Measurements from ENCODE around the gene PSMA7.

DNA sequence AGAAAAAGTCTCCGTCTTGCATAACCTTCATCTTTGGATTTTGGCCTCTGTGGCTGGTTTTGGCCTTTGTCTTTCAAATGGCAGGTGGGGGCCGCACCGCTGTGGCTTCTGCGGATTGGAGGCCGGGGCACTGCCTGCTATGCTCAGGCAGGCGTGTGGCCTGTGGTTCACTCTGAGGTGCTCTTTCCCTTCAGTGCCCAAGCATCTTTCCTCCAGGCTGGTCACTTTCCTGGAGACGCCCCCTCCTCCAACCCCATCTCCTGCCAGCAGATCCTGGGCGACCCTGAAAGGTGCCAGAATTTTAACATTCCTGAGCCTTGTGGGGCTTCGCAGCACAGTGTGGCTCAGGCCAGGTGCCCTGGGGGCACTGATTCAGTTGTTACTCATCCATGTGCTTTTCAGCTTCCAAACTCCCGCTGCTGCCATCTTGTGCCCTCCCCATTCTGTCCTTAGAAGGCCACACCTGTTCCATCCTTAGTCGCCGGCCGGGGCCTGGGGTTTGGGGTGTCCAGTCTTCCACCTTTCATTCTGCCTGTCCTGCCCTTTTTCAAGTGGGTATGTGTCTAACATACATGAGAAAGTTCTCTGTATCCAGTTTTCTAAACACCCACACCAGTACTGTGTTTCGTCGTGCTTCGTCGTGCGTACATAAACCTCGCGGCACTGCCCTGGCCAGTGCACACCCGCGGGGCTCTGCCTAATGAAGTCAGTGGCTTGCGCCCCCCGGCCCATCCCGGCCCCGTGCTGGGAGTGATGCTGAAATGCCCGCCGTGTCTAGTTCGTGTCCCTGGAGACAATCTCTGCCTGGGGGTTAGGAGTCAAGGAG is 12.4 kb upstream of the PSMA7 start:
- TF ChIP-seq, protein P1, sequence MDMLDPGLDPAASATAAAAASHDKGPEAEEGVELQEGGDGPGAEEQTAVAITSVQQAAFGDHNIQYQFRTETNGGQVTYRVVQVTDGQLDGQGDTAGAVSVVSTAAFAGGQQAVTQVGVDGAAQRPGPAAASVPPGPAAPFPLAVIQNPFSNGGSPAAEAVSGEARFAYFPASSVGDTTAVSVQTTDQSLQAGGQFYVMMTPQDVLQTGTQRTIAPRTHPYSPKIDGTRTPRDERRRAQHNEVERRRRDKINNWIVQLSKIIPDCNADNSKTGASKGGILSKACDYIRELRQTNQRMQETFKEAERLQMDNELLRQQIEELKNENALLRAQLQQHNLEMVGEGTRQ (IDR thresholded peaks at IDR 0.05; ENCODE audit: borderline replicate concordance, low read depth, low read length) = no peak
- TF ChIP-seq, protein P2, sequence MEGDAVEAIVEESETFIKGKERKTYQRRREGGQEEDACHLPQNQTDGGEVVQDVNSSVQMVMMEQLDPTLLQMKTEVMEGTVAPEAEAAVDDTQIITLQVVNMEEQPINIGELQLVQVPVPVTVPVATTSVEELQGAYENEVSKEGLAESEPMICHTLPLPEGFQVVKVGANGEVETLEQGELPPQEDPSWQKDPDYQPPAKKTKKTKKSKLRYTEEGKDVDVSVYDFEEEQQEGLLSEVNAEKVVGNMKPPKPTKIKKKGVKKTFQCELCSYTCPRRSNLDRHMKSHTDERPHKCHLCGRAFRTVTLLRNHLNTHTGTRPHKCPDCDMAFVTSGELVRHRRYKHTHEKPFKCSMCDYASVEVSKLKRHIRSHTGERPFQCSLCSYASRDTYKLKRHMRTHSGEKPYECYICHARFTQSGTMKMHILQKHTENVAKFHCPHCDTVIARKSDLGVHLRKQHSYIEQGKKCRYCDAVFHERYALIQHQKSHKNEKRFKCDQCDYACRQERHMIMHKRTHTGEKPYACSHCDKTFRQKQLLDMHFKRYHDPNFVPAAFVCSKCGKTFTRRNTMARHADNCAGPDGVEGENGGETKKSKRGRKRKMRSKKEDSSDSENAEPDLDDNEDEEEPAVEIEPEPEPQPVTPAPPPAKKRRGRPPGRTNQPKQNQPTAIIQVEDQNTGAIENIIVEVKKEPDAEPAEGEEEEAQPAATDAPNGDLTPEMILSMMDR (IDR thresholded peaks at IDR 0.05) = no peak
- TF ChIP-seq RFX5 (IDR thresholded peaks at IDR 0.05; ENCODE audit: low read length) (no peak), YY1 (IDR thresholded peaks at IDR 0.05; ENCODE audit: low read depth) (no peak), EZH2phosphoT487 (IDR thresholded peaks at IDR 0.05; ENCODE audit: borderline replicate concordance, low read depth) (no peak), ELF1 (IDR thresholded peaks at IDR 0.05) (no peak), POLR2AphosphoS5 (IDR thresholded peaks at IDR 0.05; ENCODE audit: low read depth, low read length) (no peak), FOXJ3 (CRISPR knock-in tag; IDR thresholded peaks at IDR 0.05) (no peak), SMC3 (IDR thresholded peaks at IDR 0.05; ENCODE audit: low read depth, low read length) (no peak), RAD21 (IDR thresholded peaks at IDR 0.05; ENCODE audit: low read length) (no peak), GABPA (IDR thresholded peaks at IDR 0.05; ENCODE audit: low read depth) (no peak), EP300 (IDR thresholded peaks at IDR 0.05; ENCODE audit: borderline replicate concordance in 1 of 2, low read depth in 1 of 2, low read length in 1 of 2) (no peak)
- TF ChIP-seq, protein P3, sequence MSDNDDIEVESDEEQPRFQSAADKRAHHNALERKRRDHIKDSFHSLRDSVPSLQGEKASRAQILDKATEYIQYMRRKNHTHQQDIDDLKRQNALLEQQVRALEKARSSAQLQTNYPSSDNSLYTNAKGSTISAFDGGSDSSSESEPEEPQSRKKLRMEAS (IDR thresholded peaks at IDR 0.05; ENCODE audit: low read depth) = no peak
- TF ChIP-seq, protein P4, sequence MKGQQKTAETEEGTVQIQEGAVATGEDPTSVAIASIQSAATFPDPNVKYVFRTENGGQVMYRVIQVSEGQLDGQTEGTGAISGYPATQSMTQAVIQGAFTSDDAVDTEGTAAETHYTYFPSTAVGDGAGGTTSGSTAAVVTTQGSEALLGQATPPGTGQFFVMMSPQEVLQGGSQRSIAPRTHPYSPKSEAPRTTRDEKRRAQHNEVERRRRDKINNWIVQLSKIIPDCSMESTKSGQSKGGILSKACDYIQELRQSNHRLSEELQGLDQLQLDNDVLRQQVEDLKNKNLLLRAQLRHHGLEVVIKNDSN (IDR thresholded peaks at IDR 0.05; ENCODE audit: borderline replicate concordance, low read depth) = no peak
